ENCODE results near the gene EYA4. TPM values are rescaled to one million over a fixed set of nuclear protein-coding genes. Genes with fewer than 3 reads are reported as not detected.

The EYA4 gene
- total RNA-seq, 1 donor from 2014 or later, result 21.4 TPM

GRCh38 chr6:133350928-133351327 lies 109.8 kb downstream of the EYA4 start:
- H3K27me3 Mint-ChIP-seq (ENCODE audit: low read depth), result no peaks in the 10 kb centered on the region
- H3K4me1 Mint-ChIP-seq, result peaks cover 20% of the 10 kb centered on the region
- no peak overlapping the region for H3K4me3 Mint-ChIP-seq
- peaks cover 4% of the 10 kb centered on the region for H3K36me3 Mint-ChIP-seq
- no peak for TF ChIP-seq CTCF (IDR thresholded peaks at IDR 0.05; ENCODE audit: unreplicated experiment)
- H3K27ac Mint-ChIP-seq, result no peak overlapping the region
- peaks cover 15% of the 10 kb centered on the region for H3K9me3 Mint-ChIP-seq
- DNase-seq (ENCODE audit: low spot score in 2 of 2, unreplicated experiment in 2 of 2), result no peak

DNA sequence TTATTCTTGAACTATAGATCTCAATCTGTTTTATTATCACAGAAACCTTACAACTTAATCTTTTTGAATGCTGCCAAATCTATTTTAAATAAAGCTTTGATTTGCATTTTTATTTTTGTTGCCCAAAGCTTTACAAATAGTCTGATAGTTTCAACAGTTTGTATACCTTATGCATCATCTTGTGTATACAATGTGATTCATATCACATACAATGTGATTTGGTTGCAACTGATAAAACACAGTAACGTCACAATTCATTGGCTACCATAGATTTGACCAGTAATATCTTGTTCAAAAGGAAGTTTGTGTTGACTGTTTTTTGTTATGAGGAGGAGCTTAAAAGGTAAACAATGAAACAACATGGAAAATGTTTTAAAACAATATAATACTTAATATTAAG lies 110.9 kb downstream of the EYA4 start:
- Mint-ChIP-seq H3K4me1 (peaks cover 14% of the 10 kb centered on the region), H3K9me3 (peaks cover 15% of the 10 kb centered on the region), H3K4me3 (no peak overlapping the region), H3K27ac (no peak overlapping the region), H3K27me3 (ENCODE audit: low read depth) (no peaks in the 10 kb centered on the region), H3K36me3 (peaks cover 5% of the 10 kb centered on the region)
- no peak for TF ChIP-seq CTCF (IDR thresholded peaks at IDR 0.05; ENCODE audit: unreplicated experiment)
- DNase-seq (ENCODE audit: low spot score in 2 of 2, unreplicated experiment in 2 of 2), result no peak

GRCh38 chr6:133353061-133353460 lies 111.9 kb downstream of the EYA4 start:
- no peaks in the 10 kb centered on the region for H3K27me3 Mint-ChIP-seq (ENCODE audit: low read depth)
- peaks cover 15% of the 10 kb centered on the region for H3K9me3 Mint-ChIP-seq
- TF ChIP-seq CTCF (IDR thresholded peaks at IDR 0.05; ENCODE audit: unreplicated experiment), result no peak
- no peak for DNase-seq (ENCODE audit: low spot score in 2 of 2, unreplicated experiment in 2 of 2)
- H3K4me1 Mint-ChIP-seq, result peaks cover 14% of the 10 kb centered on the region
- H3K27ac Mint-ChIP-seq, result no peak overlapping the region
- H3K4me3 Mint-ChIP-seq, result no peak overlapping the region
- peaks cover 5% of the 10 kb centered on the region for H3K36me3 Mint-ChIP-seq

GRCh38 chr6:133355922-133356321 lies 114.8 kb downstream of the EYA4 start:
- no peak for TF ChIP-seq CTCF (IDR thresholded peaks at IDR 0.05; ENCODE audit: unreplicated experiment)
- Mint-ChIP-seq H3K36me3 (peaks cover 1% of the 10 kb centered on the region), H3K4me3 (no peak overlapping the region), H3K27me3 (ENCODE audit: low read depth) (no peaks in the 10 kb centered on the region), H3K27ac (no peak overlapping the region), H3K4me1 (peaks cover 16% of the 10 kb centered on the region), H3K9me3 (peaks cover 3% of the 10 kb centered on the region)
- no peak for DNase-seq (ENCODE audit: low spot score in 2 of 2, unreplicated experiment in 2 of 2)

DNA sequence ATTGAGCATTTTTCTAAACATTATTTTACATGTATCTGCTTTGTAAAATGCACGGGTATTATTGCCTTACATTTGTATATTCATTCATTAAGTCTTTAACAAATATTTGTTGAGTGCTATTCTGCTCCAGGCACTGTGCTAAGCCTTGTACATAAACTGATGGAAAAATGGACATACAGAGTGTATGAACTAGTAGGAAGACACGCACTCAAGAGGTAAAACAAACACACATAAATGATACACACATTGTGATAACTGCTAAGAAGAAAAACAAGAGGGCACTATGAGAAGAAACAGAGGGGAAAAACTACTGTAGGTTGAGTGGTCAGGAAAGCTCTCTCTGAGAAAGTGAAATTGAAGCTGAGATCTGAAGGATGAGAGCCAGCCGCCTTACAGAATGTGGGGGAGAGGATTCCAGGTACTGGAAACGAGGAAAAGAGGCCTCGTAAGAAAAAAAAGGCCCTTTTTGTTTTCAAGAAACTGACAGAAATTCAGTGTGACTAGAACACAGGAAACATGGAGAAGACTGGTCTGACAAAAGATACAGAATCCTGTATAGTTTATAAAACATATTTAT lies 117.5 kb downstream of the EYA4 start:
- H3K4me3 Mint-ChIP-seq, result no peak overlapping the region
- no peaks in the 10 kb centered on the region for H3K27me3 Mint-ChIP-seq (ENCODE audit: low read depth)
- TF ChIP-seq CTCF (IDR thresholded peaks at IDR 0.05; ENCODE audit: unreplicated experiment), result no peak
- no peak for DNase-seq (ENCODE audit: low spot score in 2 of 2, unreplicated experiment in 2 of 2)
- peaks cover 1% of the 10 kb centered on the region for H3K36me3 Mint-ChIP-seq
- no peaks in the 10 kb centered on the region for H3K9me3 Mint-ChIP-seq
- H3K27ac Mint-ChIP-seq, result peak overlapping the region; percentile 87
- peaks cover 17% of the 10 kb centered on the region for H3K4me1 Mint-ChIP-seq

DNA sequence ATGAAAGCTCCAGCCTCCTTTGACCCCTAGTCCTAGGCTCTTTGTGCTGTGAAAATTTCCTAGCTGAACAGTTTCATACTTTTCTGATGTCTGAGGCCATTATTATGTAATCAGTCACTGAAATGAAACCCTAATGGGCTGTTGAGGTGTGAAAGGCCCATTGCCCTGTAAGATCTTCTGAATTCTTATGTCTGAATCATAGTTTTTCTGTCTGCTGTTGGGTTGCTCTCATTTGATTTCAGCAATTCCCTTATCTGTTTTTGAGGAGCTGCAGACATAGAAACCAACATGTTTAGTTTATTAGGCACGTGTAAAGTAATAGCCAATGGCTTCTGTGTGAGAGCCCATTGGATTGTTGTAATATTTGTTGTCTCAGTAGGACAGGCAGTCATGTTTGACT lies 118.1 kb downstream of the EYA4 start:
- peaks cover 1% of the 10 kb centered on the region for H3K36me3 Mint-ChIP-seq
- no peaks in the 10 kb centered on the region for H3K9me3 Mint-ChIP-seq
- H3K27me3 Mint-ChIP-seq (ENCODE audit: low read depth), result no peaks in the 10 kb centered on the region
- H3K4me3 Mint-ChIP-seq, result no peak overlapping the region
- H3K4me1 Mint-ChIP-seq, result peaks cover 20% of the 10 kb centered on the region
- TF ChIP-seq CTCF (IDR thresholded peaks at IDR 0.05; ENCODE audit: unreplicated experiment), result no peak
- peak overlapping the region; percentile 87 for H3K27ac Mint-ChIP-seq
- no peak for DNase-seq (ENCODE audit: low spot score in 2 of 2, unreplicated experiment in 2 of 2)
